ENCODE data around the gene TEAD3. TPM values are rescaled to one million over a fixed set of nuclear protein-coding genes. Genes with fewer than 3 reads are reported as not detected.

Gene TEAD3
- polyA plus RNA-seq, 1 donor from 2014 or later, result 0.10 TPM

DNA sequence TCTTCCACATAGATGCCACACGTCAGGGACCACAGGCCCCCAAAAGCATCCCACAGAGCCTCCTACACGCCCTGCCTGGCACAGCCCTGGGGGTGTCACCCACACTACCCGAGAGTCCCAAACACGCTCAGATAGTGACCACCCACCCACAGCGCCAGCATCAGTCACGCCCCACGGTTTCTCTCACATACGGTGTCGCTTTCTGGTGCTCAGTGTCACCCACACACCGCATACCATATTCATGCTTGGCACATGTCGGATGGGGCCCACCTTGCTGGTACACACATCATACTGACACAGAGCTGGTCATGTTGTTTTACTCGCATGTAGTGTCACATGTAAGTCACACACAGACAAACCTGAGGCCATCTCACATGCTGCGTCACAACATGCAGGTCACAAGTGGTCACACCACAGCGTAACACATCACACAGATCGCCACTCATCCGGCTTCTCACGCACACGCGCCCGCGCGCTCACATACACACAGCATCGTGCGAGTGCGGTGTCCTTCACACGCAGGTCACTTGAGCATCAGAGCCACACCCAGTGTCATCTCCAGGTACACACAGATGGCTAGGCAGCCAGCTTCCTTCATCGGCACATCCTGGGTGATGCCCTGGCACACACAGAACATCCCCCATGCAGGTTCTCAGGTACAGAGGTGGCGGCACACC lies 3.4 kb downstream of the TEAD3 start:
- H3K79me2 ChIP-seq (replicated peaks; ENCODE audit: insufficient read depth, low read length), result no peaks in the 10 kb centered on the region
- H3K9ac ChIP-seq (ENCODE audit: low read length), result no peak overlapping the region
- H3F3A ChIP-seq (ENCODE audit: insufficient read depth, low read length, poor library complexity, severe bottlenecking), result no peaks in the 10 kb centered on the region
- no peaks in the 10 kb centered on the region for H4K20me1 ChIP-seq (ENCODE audit: insufficient read depth)
- H3K9me3 ChIP-seq (ENCODE audit: low read length), result no peaks in the 10 kb centered on the region
- H3K4me3 ChIP-seq (ENCODE audit: low read length), result no peak overlapping the region
- H3K36me3 ChIP-seq (ENCODE audit: insufficient read depth, low read length), result no peaks in the 10 kb centered on the region
- H3K27ac ChIP-seq (ENCODE audit: low read length), result no peak overlapping the region
- peaks cover 24% of the 10 kb centered on the region for H3K27me3 ChIP-seq (ENCODE audit: insufficient read depth, low read depth, low read length)
- H2AFZ ChIP-seq (ENCODE audit: low read depth, low read length), result no peak overlapping the region
- H3K9me2 ChIP-seq (ENCODE audit: insufficient read depth, low read length), result no peaks in the 10 kb centered on the region
- TF ChIP-seq EP300 (conservative IDR thresholded peaks at IDR 0.05; ENCODE audit: poor library complexity, severe bottlenecking) (no peak), TAF1 (IDR thresholded peaks at IDR 0.05; ENCODE audit: low read depth) (no peak), MXI1 (conservative IDR thresholded peaks at IDR 0.05; ENCODE audit: poor library complexity, severe bottlenecking) (no peak)
- TF ChIP-seq, protein P1, sequence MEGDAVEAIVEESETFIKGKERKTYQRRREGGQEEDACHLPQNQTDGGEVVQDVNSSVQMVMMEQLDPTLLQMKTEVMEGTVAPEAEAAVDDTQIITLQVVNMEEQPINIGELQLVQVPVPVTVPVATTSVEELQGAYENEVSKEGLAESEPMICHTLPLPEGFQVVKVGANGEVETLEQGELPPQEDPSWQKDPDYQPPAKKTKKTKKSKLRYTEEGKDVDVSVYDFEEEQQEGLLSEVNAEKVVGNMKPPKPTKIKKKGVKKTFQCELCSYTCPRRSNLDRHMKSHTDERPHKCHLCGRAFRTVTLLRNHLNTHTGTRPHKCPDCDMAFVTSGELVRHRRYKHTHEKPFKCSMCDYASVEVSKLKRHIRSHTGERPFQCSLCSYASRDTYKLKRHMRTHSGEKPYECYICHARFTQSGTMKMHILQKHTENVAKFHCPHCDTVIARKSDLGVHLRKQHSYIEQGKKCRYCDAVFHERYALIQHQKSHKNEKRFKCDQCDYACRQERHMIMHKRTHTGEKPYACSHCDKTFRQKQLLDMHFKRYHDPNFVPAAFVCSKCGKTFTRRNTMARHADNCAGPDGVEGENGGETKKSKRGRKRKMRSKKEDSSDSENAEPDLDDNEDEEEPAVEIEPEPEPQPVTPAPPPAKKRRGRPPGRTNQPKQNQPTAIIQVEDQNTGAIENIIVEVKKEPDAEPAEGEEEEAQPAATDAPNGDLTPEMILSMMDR (IDR thresholded peaks at IDR 0.05; ENCODE audit: poor library complexity, severe bottlenecking), result no peak
- H3K4me2 ChIP-seq (ENCODE audit: low read length), result no peak overlapping the region

DNA sequence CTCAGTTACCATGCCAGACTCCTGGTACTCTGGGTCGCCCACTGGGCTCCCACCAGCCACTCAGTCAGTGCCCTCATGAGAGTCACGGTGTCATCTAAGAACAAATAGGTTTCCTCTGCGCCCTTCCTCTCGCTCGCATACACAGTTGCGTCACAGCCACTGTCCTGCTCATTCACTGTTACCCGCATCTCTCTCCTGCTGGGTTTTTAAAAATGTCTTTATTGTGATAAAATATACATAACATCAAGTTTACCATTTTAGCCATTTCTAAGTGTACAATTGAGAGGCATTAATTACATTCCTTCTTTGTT lies 4.0 kb downstream of the TEAD3 start:
- no peak overlapping the region for H3K4me3 ChIP-seq (ENCODE audit: low read length)
- no peaks in the 10 kb centered on the region for H3K9me2 ChIP-seq (ENCODE audit: insufficient read depth, low read length)
- no peaks in the 10 kb centered on the region for H3K36me3 ChIP-seq (ENCODE audit: insufficient read depth, low read length)
- no peaks in the 10 kb centered on the region for H3K79me2 ChIP-seq (replicated peaks; ENCODE audit: insufficient read depth, low read length)
- no peak overlapping the region for H3K9ac ChIP-seq (ENCODE audit: low read length)
- H4K20me1 ChIP-seq (ENCODE audit: insufficient read depth), result no peaks in the 10 kb centered on the region
- H3K27ac ChIP-seq (ENCODE audit: low read length), result no peak overlapping the region
- H3K27me3 ChIP-seq (ENCODE audit: insufficient read depth, low read depth, low read length), result peaks cover 19% of the 10 kb centered on the region
- TF ChIP-seq EP300 (conservative IDR thresholded peaks at IDR 0.05; ENCODE audit: poor library complexity, severe bottlenecking) (no peak), EZH2 (IDR thresholded peaks at IDR 0.05; ENCODE audit: borderline replicate concordance, insufficient read depth, low read length, poor library complexity, severe bottlenecking) (no peak), SMC3 (conservative IDR thresholded peaks at IDR 0.05; ENCODE audit: poor library complexity) (no peak), RAD21 (conservative IDR thresholded peaks at IDR 0.05) (no peak), POLR2AphosphoS5 (IDR thresholded peaks at IDR 0.05) (no peak), TAF1 (IDR thresholded peaks at IDR 0.05; ENCODE audit: low read depth) (no peak), MXI1 (conservative IDR thresholded peaks at IDR 0.05; ENCODE audit: poor library complexity, severe bottlenecking) (no peak)
- TF ChIP-seq, protein P1 (IDR thresholded peaks at IDR 0.05; ENCODE audit: poor library complexity, severe bottlenecking), result no peak
- TF ChIP-seq, protein P2, sequence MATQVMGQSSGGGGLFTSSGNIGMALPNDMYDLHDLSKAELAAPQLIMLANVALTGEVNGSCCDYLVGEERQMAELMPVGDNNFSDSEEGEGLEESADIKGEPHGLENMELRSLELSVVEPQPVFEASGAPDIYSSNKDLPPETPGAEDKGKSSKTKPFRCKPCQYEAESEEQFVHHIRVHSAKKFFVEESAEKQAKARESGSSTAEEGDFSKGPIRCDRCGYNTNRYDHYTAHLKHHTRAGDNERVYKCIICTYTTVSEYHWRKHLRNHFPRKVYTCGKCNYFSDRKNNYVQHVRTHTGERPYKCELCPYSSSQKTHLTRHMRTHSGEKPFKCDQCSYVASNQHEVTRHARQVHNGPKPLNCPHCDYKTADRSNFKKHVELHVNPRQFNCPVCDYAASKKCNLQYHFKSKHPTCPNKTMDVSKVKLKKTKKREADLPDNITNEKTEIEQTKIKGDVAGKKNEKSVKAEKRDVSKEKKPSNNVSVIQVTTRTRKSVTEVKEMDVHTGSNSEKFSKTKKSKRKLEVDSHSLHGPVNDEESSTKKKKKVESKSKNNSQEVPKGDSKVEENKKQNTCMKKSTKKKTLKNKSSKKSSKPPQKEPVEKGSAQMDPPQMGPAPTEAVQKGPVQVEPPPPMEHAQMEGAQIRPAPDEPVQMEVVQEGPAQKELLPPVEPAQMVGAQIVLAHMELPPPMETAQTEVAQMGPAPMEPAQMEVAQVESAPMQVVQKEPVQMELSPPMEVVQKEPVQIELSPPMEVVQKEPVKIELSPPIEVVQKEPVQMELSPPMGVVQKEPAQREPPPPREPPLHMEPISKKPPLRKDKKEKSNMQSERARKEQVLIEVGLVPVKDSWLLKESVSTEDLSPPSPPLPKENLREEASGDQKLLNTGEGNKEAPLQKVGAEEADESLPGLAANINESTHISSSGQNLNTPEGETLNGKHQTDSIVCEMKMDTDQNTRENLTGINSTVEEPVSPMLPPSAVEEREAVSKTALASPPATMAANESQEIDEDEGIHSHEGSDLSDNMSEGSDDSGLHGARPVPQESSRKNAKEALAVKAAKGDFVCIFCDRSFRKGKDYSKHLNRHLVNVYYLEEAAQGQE (IDR thresholded peaks at IDR 0.05; ENCODE audit: borderline replicate concordance), result no peak
- H3F3A ChIP-seq (ENCODE audit: insufficient read depth, low read length, poor library complexity, severe bottlenecking), result no peaks in the 10 kb centered on the region
- H3K4me2 ChIP-seq (ENCODE audit: low read length), result no peak overlapping the region
- H3K9me3 ChIP-seq (ENCODE audit: low read length), result no peaks in the 10 kb centered on the region
- no peak overlapping the region for H2AFZ ChIP-seq (ENCODE audit: low read depth, low read length)

All from neural cell (in vitro differentiated cells).